Stomach smooth muscle (tissue), 2 donors: ENCODE measurements around the gene HABP2.

Experiments
- H3K27ac ChIP-seq: one replicate; pipeline ENCODE4 v1.7.0; 2013; ENCODE audit warnings: mild to moderate bottlenecking, low read length, inconsistent platforms
- H3K27me3 ChIP-seq, 2 donors: one replicate each; pipeline ENCODE4 v1.7.0; 2013; ENCODE audit warnings: low read length in 2 of 2; ENCODE audit not compliant: insufficient read depth in 2 of 2, control insufficient read depth in 1 of 2
- H3K36me3 ChIP-seq, 2 donors: one replicate each; pipeline ENCODE4 v1.7.0; 2013; ENCODE audit warnings: low read length in 2 of 2; ENCODE audit not compliant: control insufficient read depth in 2 of 2, insufficient read depth in 2 of 2
- H3K4me1 ChIP-seq: one replicate; pipeline ENCODE4 v1.7.0; 2013; ENCODE audit warnings: low read length; ENCODE audit not compliant: control insufficient read depth, insufficient read depth
- H3K4me3 ChIP-seq, 2 donors: one replicate each; pipeline ENCODE4 v1.7.0; 2013; ENCODE audit warnings: low read length in 2 of 2
- H3K9ac ChIP-seq, 2 donors: one replicate each; pipeline ENCODE4 v1.7.0; 2013; ENCODE audit warnings: low read length in 2 of 2, mild to moderate bottlenecking in 1 of 2
- H3K9me3 ChIP-seq, 2 donors: one replicate each; pipeline ENCODE4 v1.7.0; 2013; ENCODE audit warnings: low read length in 2 of 2; ENCODE audit not compliant: control insufficient read depth in 2 of 2
- donor health status: healthy.
- donor health status: Pancreatic carcinoma.

The HABP2 gene

DNA sequence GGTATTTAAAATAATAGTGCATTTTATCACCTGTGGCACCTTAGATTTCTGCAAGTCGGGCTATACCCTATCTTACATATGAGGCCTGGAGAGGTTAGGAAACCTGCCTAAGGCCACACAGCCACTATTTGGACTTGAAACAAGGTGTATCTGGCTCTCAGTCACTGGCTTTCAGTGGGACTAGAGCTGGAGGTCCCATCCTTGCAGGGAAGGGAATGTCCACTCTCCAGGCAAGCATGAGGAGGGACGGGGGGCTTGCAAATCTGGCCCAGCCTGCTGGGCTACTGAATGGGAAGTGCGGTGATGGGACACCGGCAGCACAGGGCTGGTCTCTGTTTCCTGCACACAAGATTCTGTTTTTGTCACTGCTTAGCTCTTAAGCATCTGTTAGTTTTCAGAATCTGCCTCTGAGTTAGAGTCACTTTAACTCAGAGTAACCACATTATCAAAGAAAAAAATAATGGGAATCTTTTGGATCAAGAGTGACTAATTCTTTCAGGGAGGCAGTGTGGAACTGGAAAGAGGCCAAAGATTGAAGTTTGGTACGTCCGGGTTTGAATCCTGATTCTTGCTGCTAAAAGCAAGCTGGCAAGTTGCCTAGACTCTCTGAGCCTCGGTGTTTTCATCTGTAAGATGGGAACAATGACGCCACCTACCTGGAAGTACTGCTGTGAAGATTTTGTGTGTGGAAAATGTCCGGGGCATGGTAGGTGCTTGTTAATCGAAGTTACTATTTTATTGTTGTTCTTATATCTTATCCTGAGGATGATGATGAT lies 33.8 kb upstream of the HABP2 start:
- H3K9me3 ChIP-seq: no peaks in the 10 kb centered on the region
- no peak overlapping the region for H3K9ac ChIP-seq
- H3K4me1 ChIP-seq: peaks cover 3% of the 10 kb centered on the region
- H3K27ac ChIP-seq: no peak overlapping the region
- H3K4me3 ChIP-seq: no peak overlapping the region
- H3K36me3 ChIP-seq: no peaks in the 10 kb centered on the region
- peaks cover 0 to 4% of the 10 kb centered on the region in 2 donors for H3K27me3 ChIP-seq

DNA sequence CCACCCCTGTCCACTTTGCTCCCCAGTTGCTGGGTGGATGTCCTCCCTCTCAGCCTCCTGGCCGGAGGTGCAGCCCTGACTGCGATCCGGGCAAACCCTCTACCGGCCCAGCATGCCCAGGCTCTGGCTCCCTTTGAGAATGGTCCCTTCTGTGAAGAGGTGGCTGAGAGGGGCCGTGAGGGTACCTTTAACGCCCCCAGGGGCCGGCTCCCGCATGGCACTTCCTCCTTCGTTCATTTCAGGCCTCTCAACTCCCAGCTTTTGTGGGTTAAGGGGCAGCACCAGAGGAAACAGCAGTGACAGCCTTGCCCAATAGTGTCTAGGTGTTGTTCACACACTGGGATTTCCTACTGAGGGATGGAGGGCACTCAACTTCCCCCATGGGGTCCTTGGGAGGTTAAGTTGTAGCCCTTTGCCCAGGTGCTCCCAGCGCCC lies 33.2 kb upstream of the HABP2 start:
- Histone ChIP-seq H3K9ac (no peak overlapping the region), H3K27ac (no peak overlapping the region), H3K36me3 (no peaks in the 10 kb centered on the region), H3K9me3 (no peaks in the 10 kb centered on the region), H3K4me3 (no peak overlapping the region), H3K4me1 (peaks cover 3% of the 10 kb centered on the region), H3K27me3 (peaks cover 0 to 4% of the 10 kb centered on the region in 2 donors)

DNA sequence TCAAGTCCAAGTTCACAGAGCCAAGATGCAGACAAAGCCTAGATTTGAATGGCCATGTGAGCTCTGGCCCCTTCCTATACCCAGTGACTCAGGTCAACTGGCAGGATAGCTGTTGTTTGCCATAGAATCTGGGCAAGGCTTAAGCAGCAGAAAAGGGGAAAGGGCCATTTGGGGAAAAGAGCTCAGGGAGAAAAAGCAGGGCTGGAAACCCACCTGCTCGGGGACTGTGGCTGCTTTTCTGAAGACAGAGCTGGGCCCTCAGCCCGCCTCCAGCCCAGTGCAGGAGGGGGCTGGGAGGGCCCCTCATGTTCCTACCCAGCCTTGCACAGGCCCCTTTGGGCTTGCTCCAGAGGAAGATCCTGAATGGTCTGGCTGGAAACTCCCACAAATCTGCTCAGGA lies 32.6 kb upstream of the HABP2 start:
- Histone ChIP-seq H3K27me3 (peaks cover 0 to 4% of the 10 kb centered on the region in 2 donors), H3K27ac (no peak overlapping the region), H3K4me3 (no peak overlapping the region), H3K36me3 (no peaks in the 10 kb centered on the region), H3K4me1 (peaks cover 3% of the 10 kb centered on the region), H3K9ac (no peak overlapping the region), H3K9me3 (no peaks in the 10 kb centered on the region)

DNA sequence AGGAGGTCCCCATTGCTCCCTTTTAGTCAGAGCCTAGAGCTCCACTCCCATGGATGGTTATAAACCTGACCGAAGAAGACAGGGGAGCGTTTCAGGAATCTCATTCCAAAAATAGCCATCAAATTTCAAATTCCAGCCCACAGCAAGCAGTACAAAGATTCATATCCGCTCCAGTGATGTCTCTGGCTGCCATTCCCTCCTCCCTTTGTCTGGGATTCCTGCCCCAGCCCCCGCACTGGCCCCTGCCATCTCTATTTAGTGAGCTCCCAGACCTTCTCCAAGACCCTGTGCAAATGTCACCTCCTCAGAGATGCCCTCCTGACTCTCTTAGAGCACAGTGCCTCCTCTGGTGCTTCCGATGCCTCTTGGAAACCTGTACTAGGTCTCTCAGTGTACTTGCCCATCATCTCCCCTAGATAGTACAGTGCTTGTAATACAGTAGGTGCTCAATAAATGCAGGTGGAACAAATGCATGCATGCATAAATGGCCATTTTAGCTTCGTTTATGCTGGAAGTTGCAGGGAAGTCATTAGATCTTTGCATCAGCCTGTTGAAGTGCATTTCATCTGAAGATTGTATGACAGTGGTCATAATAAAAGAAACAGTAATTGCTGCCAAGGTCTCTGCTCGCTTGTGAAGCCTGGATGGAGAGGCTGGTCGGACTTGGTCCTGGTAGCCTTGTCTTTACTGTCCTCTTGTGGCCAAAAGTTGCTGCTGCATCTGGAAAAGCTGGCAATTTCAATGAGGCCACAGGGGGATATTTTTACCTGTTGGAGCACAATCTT lies 32.0 kb upstream of the HABP2 start:
- no peaks in the 10 kb centered on the region for H3K9me3 ChIP-seq

DNA sequence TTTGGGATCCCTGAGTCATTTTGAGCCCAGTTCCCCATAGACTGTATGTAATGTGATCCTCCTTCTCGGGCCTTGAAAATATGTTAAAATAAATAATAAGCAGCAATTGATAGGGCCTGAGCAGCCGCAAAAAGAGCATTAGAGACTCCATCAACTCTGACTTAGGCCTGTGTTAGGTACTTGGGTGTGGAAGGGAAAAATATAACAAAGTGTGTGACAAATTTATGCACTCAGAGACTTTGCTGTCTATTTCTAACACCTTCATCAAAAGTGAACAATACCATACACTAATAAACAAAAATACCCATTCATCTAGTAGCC lies 31.4 kb upstream of the HABP2 start:
- Histone ChIP-seq H3K9me3 (no peaks in the 10 kb centered on the region), H3K4me1 (peaks cover 3% of the 10 kb centered on the region), H3K27ac (no peak overlapping the region), H3K27me3 (peaks cover 0 to 4% of the 10 kb centered on the region in 2 donors), H3K4me3 (no peak overlapping the region), H3K9ac (no peak overlapping the region), H3K36me3 (no peaks in the 10 kb centered on the region)

More for the DNA sequence above, 32.0 kb upstream of the HABP2 start:
- Histone ChIP-seq H3K4me1 (peaks cover 3% of the 10 kb centered on the region), H3K27ac (no peak overlapping the region), H3K9ac (no peak overlapping the region), H3K4me3 (no peak overlapping the region), H3K27me3 (peaks cover 0 to 4% of the 10 kb centered on the region in 2 donors), H3K36me3 (no peaks in the 10 kb centered on the region)

DNA sequence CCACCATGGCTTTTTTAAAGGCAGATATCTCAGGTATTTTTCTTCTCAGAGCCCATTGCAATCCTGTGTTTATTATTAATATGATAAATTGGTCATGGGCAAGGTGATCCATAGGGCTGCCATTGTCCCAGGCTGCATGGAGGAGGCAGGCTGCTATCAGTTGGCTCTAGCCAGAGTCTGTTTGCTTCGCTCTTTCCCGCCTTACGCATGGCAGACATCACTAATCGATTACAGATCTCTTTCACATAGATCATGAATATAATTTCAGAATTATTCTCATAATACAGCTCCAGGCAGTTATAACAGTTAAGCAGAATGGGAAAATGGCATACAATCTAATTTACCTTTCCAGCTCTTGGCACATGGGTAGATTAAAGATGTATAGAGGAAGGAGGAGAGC lies 30.4 kb upstream of the HABP2 start:
- Histone ChIP-seq H3K4me1 (peaks cover 3% of the 10 kb centered on the region), H3K4me3 (no peak overlapping the region), H3K27ac (no peak overlapping the region)

DNA sequence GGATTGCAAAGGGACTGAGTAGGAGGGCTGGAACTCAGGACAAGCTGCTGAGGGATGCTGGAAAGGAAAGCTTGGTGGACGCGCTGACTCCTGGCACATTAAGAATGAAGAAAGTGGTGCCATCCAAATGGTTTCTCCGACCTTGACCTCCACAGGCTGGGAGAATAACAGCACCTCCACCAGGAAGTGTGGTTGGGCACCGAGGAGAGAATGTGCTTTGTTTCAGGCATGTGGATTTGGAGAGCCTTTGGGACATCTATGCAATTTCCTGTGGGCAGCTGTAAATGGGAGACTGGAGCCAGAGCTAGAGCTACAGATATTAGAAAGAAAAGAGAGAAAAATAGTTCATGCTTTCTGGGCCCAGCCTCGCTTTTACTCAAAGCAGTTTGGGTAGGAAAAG lies 29.8 kb upstream of the HABP2 start:
- H3K27ac ChIP-seq: no peak overlapping the region
- H3K36me3 ChIP-seq: no peaks in the 10 kb centered on the region
- no peaks in the 10 kb centered on the region for H3K9me3 ChIP-seq
- peaks cover 0 to 4% of the 10 kb centered on the region in 2 donors for H3K27me3 ChIP-seq
- H3K9ac ChIP-seq: no peak overlapping the region
- H3K4me3 ChIP-seq: no peak overlapping the region
- H3K4me1 ChIP-seq: peaks cover 3% of the 10 kb centered on the region

More for the DNA sequence above, 30.4 kb upstream of the HABP2 start:
- Histone ChIP-seq H3K9me3 (no peaks in the 10 kb centered on the region), H3K36me3 (no peaks in the 10 kb centered on the region), H3K9ac (no peak overlapping the region), H3K27me3 (peaks cover 0 to 4% of the 10 kb centered on the region in 2 donors)

DNA sequence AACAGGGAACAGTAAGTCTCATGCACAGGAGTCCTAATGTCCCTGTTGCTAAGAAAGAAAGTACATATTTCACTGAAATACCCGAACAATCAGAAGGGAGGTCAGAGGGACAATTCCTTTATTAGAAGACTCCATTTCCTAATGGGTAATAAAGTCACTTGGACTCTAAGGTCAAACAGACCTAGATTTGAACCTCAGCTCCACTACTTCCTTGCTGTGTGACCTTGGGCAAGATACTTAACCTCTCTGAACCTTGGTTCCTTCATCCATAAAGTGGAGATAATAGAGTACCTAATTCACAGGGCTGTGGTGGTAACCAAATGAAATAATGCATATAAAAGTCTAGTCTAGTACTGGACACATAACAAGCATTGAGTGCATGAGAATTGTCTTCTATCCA lies 29.2 kb upstream of the HABP2 start:
- Histone ChIP-seq H3K9ac (no peak overlapping the region), H3K9me3 (no peaks in the 10 kb centered on the region), H3K4me1 (peaks cover 3% of the 10 kb centered on the region), H3K27ac (no peak overlapping the region), H3K36me3 (no peaks in the 10 kb centered on the region), H3K27me3 (peaks cover 0 to 4% of the 10 kb centered on the region in 2 donors), H3K4me3 (no peak overlapping the region)

DNA sequence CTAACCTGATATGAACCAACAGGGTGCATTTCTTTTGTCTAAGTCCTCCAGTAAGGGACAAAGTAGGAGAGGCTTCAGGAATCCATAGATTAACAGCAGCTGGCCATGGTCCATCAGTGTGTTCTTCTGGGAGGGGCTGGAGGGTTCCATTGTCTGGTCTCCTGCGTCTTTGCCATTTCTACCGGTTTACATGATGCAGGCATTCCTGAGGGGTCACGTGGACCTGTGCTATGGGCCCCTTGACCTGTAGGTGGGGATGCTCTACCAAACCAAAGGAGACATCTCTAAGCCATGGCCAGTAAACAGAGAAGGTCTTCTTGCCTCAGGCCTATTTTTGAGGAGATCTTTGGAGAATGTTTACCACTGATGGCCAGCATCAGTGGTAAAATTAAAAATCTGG lies 28.7 kb upstream of the HABP2 start:
- H3K27me3 ChIP-seq: peaks cover 0 to 4% of the 10 kb centered on the region in 2 donors
- H3K36me3 ChIP-seq: no peaks in the 10 kb centered on the region
- no peaks in the 10 kb centered on the region for H3K9me3 ChIP-seq
- peaks cover 3% of the 10 kb centered on the region for H3K4me1 ChIP-seq
- no peak overlapping the region for H3K27ac ChIP-seq
- no peak overlapping the region for H3K4me3 ChIP-seq
- no peak overlapping the region for H3K9ac ChIP-seq

DNA sequence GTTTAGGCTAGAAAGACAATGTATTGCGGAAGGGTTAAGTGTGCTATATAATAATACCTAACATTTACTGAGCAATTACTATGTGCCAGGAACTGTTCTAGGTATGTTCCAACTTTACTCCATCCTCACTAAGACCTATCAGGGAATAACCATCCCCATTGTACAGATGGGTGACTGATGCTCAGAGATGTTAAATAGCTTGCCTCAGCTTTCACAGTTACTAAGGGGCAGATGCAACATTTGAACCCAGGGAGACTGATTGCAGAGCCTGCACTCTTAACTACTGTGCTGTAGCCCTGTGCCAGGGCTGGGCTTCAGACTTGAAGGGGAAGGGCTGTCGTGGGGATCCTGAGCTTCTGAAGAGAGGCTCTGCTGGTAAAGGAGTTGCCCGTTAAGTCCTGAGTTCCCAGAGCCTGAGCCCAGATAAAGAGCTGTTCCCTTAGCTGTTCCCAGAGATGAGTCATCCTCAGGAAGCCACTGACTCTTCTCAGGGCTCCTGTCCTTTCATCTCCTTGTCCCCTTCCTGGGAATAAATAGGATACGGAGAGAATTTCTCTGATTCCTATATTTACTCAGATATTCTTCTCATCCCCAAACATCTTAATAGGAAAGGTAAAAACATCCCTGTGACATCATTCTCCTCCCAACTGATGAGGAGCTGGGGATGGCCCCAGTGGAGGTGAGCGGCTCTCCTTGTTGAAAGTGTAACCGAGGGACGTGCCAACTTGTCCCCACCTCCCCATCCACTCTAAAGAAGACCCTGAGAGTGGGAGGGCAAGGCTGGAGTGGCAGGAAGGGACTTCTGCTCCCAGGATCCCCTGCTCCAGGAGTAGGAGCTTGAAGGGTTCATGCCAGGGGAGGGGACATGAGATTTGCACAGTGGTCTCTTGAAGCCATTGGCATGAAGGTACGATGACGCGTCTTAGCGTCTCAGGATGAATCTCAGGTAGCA lies 28.0 kb upstream of the HABP2 start:
- Histone ChIP-seq H3K4me1 (peaks cover 3% of the 10 kb centered on the region), H3K9me3 (no peaks in the 10 kb centered on the region), H3K27me3 (peaks cover 0 to 4% of the 10 kb centered on the region in 2 donors), H3K36me3 (no peaks in the 10 kb centered on the region), H3K4me3 (no peak overlapping the region), H3K9ac (no peak overlapping the region), H3K27ac (no peak overlapping the region)
